SK-N-SH (cell line): Measurements from ENCODE around the gene HAPLN2. TPM values are rescaled to one million over a fixed set of nuclear protein-coding genes. Genes with fewer than 3 reads are reported as not detected.

ENCODE experiments used
- CTCF ChIA-PET: fragments of 300-600, 350-600 bp; formaldehyde crosslinking; extraction: SDS; loops from one replicate; lab custom pipeline; 2021; lab: Yijun Ruan, JAX
- POLR2A ChIA-PET: fragments of 350-600 bp; sonication (Branson Sonifier 250); formaldehyde crosslinking; extraction: SDS; loops from one replicate; lab custom pipeline; 2020; ENCODE audit warnings: antibody characterized with exemption, inconsistent platforms; lab: Yijun Ruan, JAX
- DNase-seq: peaks from one replicate; pipeline ENCODE4 v3.0.0; 2012
- H2AFZ ChIP-seq: fragments of 200-600 bp; sonication (generic); 2 replicates; pipeline ENCODE4 v1.8.1; 2016; ENCODE audit warnings: antibody characterized with exemption, mild to moderate bottlenecking, low read depth
- H3F3A ChIP-seq: fragments of 200-600 bp; sonication (generic); replicated peaks from 2 replicates; pipeline ENCODE3; 2016; ENCODE audit warnings: antibody characterized with exemption, mild to moderate bottlenecking; ENCODE audit not compliant: insufficient read depth
- H3K27ac ChIP-seq, 2 experiments: fragments of 200-500 bp in 1 of 2; fragments of 200-600 bp in 1 of 2; sonication (Bioruptor generic) in 1 of 2; sonication (generic), shearing (Covaris generic) in 1 of 2; 2 replicates each; pipeline versions ENCODE4 v1.5.1 to v1.6.1; 2014 to 2016; ENCODE audit warnings: low read depth in 2 of 2, inconsistent platforms in 1 of 2, low read length in 1 of 2, mild to moderate bottlenecking in 1 of 2, mixed read lengths in 1 of 2
- H3K27me3 ChIP-seq: fragments of 200-600 bp; sonication (generic), shearing (Covaris generic); 2 replicates; pipeline ENCODE4 v1.6.1; 2016; ENCODE audit warnings: mixed run types; ENCODE audit not compliant: insufficient read depth
- H3K36me3 ChIP-seq, 2 experiments: fragments of 200-500 bp in 1 of 2; fragments of 200-600 bp in 1 of 2; sonication (Bioruptor generic) in 1 of 2; sonication (generic) in 1 of 2; replicated peaks in 1 of 2; 2 replicates each; pipeline versions ENCODE3 to v1.5.1; 2014 to 2016; ENCODE audit warnings: low read length in 1 of 2, mild to moderate bottlenecking in 1 of 2; ENCODE audit not compliant: insufficient read depth in 2 of 2, control insufficient read depth in 1 of 2
- H3K4me1 ChIP-seq, 2 experiments: fragments of 200-500 bp in 1 of 2; fragments of 200-600 bp in 1 of 2; sonication (Bioruptor generic) in 1 of 2; sonication (generic), shearing (Covaris generic) in 1 of 2; 2 replicates each; pipeline versions ENCODE4 v1.5.1 to v1.6.1; 2014 to 2016; ENCODE audit warnings: low read depth in 1 of 2, low read length in 1 of 2, mixed run types in 1 of 2; ENCODE audit not compliant: insufficient read depth in 2 of 2, control insufficient read depth in 1 of 2
- H3K4me2 ChIP-seq: fragments of 200-600 bp; sonication (generic), shearing (Covaris generic); 2 replicates; pipeline ENCODE4 v1.6.1; 2017; ENCODE audit warnings: mixed run types
- H3K4me3 ChIP-seq, 2 experiments: fragments of 200-500 bp in 1 of 2; fragments of 200-600 bp in 1 of 2; sonication (Bioruptor generic) in 1 of 2; sonication (generic), shearing (Covaris generic) in 1 of 2; 2 replicates each; pipeline versions ENCODE4 v1.5.1 to v1.8.1; 2014 to 2016; ENCODE audit warnings: low read depth in 2 of 2, inconsistent platforms in 1 of 2, low read length in 1 of 2, mild to moderate bottlenecking in 1 of 2, mixed read lengths in 1 of 2, moderate library complexity in 1 of 2
- H3K79me2 ChIP-seq: fragments of 200-600 bp; sonication (generic); 2 replicates; pipeline ENCODE4 v1.8.1; 2017; ENCODE audit warnings: mild to moderate bottlenecking; ENCODE audit not compliant: insufficient read depth
- H3K9ac ChIP-seq: fragments of 200-600 bp; sonication (generic); 2 replicates; pipeline ENCODE4 v1.6.1; 2017; ENCODE audit warnings: mixed run types
- H3K9me2 ChIP-seq: fragments of 200-600 bp; sonication (generic); 2 replicates; pipeline ENCODE4 v1.6.1; 2017; ENCODE audit warnings: mixed run types
- H3K9me3 ChIP-seq: fragments of 200-600 bp; sonication (generic); 2 replicates; pipeline ENCODE4 v1.6.1; 2017; ENCODE audit warnings: mixed run types, mild to moderate bottlenecking, moderate library complexity
- H4K20me1 ChIP-seq: fragments of 200-600 bp; sonication (generic); 2 replicates; pipeline ENCODE4 v1.6.1; 2017; ENCODE audit warnings: mild to moderate bottlenecking, mixed run types; ENCODE audit not compliant: insufficient read depth
- CTCF ChIP-seq: fragments of 200-600 bp; sonication (generic); IDR thresholded peaks from 2 replicates; pipeline ENCODE4 v1.6.1; 2017; ENCODE audit warnings: antibody characterized with exemption, mild to moderate bottlenecking, moderate library complexity
- EZH2phosphoT487 ChIP-seq: fragments of 200-600 bp; sonication (generic); IDR thresholded peaks from 2 replicates; pipeline ENCODE4 v1.6.1; 2017; ENCODE audit warnings: low read depth, mixed run types, mild to moderate bottlenecking, antibody characterized with exemption, moderate library complexity, borderline replicate concordance
- FOSL2 ChIP-seq: IDR thresholded peaks from 2 replicates; pipeline ENCODE4 v1.4.0; 2012; ENCODE audit warnings: low read depth, mild to moderate bottlenecking, moderate library complexity, borderline replicate concordance
- FOXJ3 ChIP-seq: sonication (generic); formaldehyde crosslinking; IDR thresholded peaks from 2 replicates; pipeline ENCODE4 v1.5.1; 2020; ENCODE audit warnings: mild to moderate bottlenecking, missing genetic modification reagents
- GABPA ChIP-seq: IDR thresholded peaks from 2 replicates; pipeline ENCODE4 v1.4.0; 2012; ENCODE audit warnings: low read depth, mild to moderate bottlenecking
- JUND ChIP-seq: IDR thresholded peaks from 2 replicates; pipeline ENCODE4 v1.4.0; 2012
- MAX ChIP-seq: IDR thresholded peaks from 2 replicates; pipeline ENCODE4 v1.4.0; 2012; ENCODE audit warnings: low read depth
- MEF2A ChIP-seq: IDR thresholded peaks from 2 replicates; pipeline ENCODE4 v1.4.0; 2012; ENCODE audit warnings: low read depth, borderline replicate concordance
- MXI1 ChIP-seq: IDR thresholded peaks from 2 replicates; pipeline ENCODE4 v1.6.1; 2012; ENCODE audit warnings: mild to moderate bottlenecking, low read depth, low read length, improper control_type of control experiment
- NRF1 ChIP-seq: IDR thresholded peaks from 2 replicates; pipeline ENCODE4 v1.6.1; 2012; ENCODE audit warnings: low read depth, mild to moderate bottlenecking, low read length
- POLR2AphosphoS5 ChIP-seq: IDR thresholded peaks from 2 replicates; pipeline ENCODE4 v1.6.1; 2012; ENCODE audit warnings: low read depth, low read length
- RAD21 ChIP-seq: IDR thresholded peaks from 2 replicates; pipeline ENCODE4 v1.6.1; 2012; ENCODE audit warnings: mild to moderate bottlenecking, low read length
- RCOR1 ChIP-seq: fragments of 150-350 bp; IDR thresholded peaks from 2 replicates; pipeline ENCODE4 v1.6.1; 2017; ENCODE audit warnings: antibody characterized with exemption, low read length
- RXRA ChIP-seq: IDR thresholded peaks from 2 replicates; pipeline ENCODE4 v1.4.0; 2012; ENCODE audit warnings: low read depth, mild to moderate bottlenecking, borderline replicate concordance
- SIN3A ChIP-seq: IDR thresholded peaks from 2 replicates; pipeline ENCODE4 v1.6.1; 2012; ENCODE audit warnings: low read depth, mild to moderate bottlenecking, low read length, moderate library complexity, borderline replicate concordance
- TCF12 ChIP-seq: IDR thresholded peaks from 2 replicates; pipeline ENCODE4 v1.4.0; 2012
- USF1 ChIP-seq: IDR thresholded peaks from 2 replicates; pipeline ENCODE4 v1.4.0; 2012; ENCODE audit warnings: low read depth, borderline replicate concordance
- USF2 ChIP-seq: fragments of 150-350 bp; IDR thresholded peaks from 2 replicates; pipeline ENCODE4 v1.6.1; 2017; ENCODE audit warnings: antibody characterized with exemption, low read length, low read depth, borderline replicate concordance
- YY1 ChIP-seq: IDR thresholded peaks from 2 replicates; pipeline ENCODE4 v1.4.0; 2012; ENCODE audit warnings: low read depth, mild to moderate bottlenecking
- WGBS: methylation state at CpG from one replicate; pipeline ENCODE4 v1.1.6; 2017; ENCODE audit warnings: low lambda C conversion rate; 5-methylcytosine and 5-hydroxymethylcytosine counted together
- polyA plus RNA-seq, 3 experiments: library from polyadenylated mRNA; depleted of rRNA; stranded (reverse); fragments of >200 nt; gene quantifications; 2 replicates each; pipeline ENCODE4 v1.2.3, GENCODE V29; 2012

HAPLN2 gene
- polyA plus RNA-seq, 1 of the 3 experiments (the other 2 are of a cell fraction) = 0.20 TPM

- Histone ChIP-seq H3K27ac (peak overlapping the region; percentile 51 to 93), H3K4me1 (peaks cover 0 to 16% of the 10 kb centered on the region in 2 experiments; a peak in 2 of 4 replicates), H3K36me3 (peaks cover 25 to 48% of the 10 kb centered on the region in 2 experiments), H3K9me2 (no peaks in the 10 kb centered on the region), H3K9ac (peak overlapping the region; percentile 83), H3K9me3 (no peaks in the 10 kb centered on the region), H2AFZ (peak overlapping the region; percentile 73), H4K20me1 (no peaks in the 10 kb centered on the region), H3K79me2 (peaks cover 12% of the 10 kb centered on the region; the same call in 1 of the 2 replicates), H3F3A (peaks cover 13% of the 10 kb centered on the region), H3K27me3 (no peaks in the 10 kb centered on the region), H3K4me2 (peak overlapping the region; percentile 96), H3K4me3 (peak overlapping the region; percentile 83 to 86)
- POLR2A ChIA-PET = interaction anchor here (1.1 to 2.8 kb wide), 5 partner anchors 8 to 22 kb away, joined by 3 to 15 read pairs (median 9); partner anchors contain the start of genes GPATCH4 and TTC24
- DNase-seq = no peak
- CTCF ChIA-PET = interaction anchor here (0.7 to 5.6 kb wide), 14 partner anchors 8 to 207 kb away, joined by 3 to 42 read pairs (median 7); partner anchors contain the start of genes GPATCH4 and HAPLN2
- TF ChIP-seq RXRA (no peak), MEF2A (no peak), TCF12 (no peak), RAD21 (no peak), USF1 (no peak), FOSL2 (no peak), MXI1 (no peak), POLR2AphosphoS5 (no peak), MAX (no peak)
- WGBS = 43% methylated on average over 13 of the region's 16 CpGs
These were observed 26.9 kb upstream of the HAPLN2 start for GRCh38 chr1:156592158-156592909.

- no peaks in the 10 kb centered on the region for H4K20me1 ChIP-seq
- WGBS = 75% methylated on average over 7 of the region's 8 CpGs
- H3K9me3 ChIP-seq = no peaks in the 10 kb centered on the region
- peak overlapping the region in 1 of 2 experiments; percentile 83; a peak in 1 of 4 replicates for H3K4me3 ChIP-seq
- no peaks in the 10 kb centered on the region for H3K27me3 ChIP-seq
- no peak overlapping the region for H2AFZ ChIP-seq
- H3K36me3 ChIP-seq = peaks cover 31 to 55% of the 10 kb centered on the region in 2 experiments
- POLR2A ChIA-PET = interaction anchor here (1.1 to 2.8 kb wide), 2 partner anchors 9 to 21 kb away, joined by 3 to 15 read pairs; partner anchors contain the start of gene GPATCH4
- peaks cover 13% of the 10 kb centered on the region for H3F3A ChIP-seq
- TF ChIP-seq POLR2AphosphoS5 (peak; percentile 8), EZH2phosphoT487 (no peak), YY1 (no peak), JUND (0 out of 2 replicates have a peak, but pooled peaks have one; percentile 9), RCOR1 (peak; percentile 24; the same call in 1 of the 2 replicates), FOXJ3 (CRISPR knock-in tag) (no peak), GABPA (no peak), MEF2A (no peak), NRF1 (no peak), USF2 (no peak), RAD21 (no peak), SIN3A (no peak), CTCF (no peak)
- TF ChIP-seq, all 33 proteins: peak for 3
- H3K27ac ChIP-seq = peak overlapping the region; percentile 7 to 51; a peak in 1 of 4 replicates
- no peaks in the 10 kb centered on the region for H3K9me2 ChIP-seq
- CTCF ChIA-PET = interaction anchor here (0.7 to 5.6 kb wide), 13 partner anchors 9 to 207 kb away, joined by 3 to 42 read pairs (median 4); partner anchors contain the start of genes BCAN and GPATCH4
- peaks cover 0 to 16% of the 10 kb centered on the region in 2 experiments; a peak in 2 of 4 replicates for H3K4me1 ChIP-seq
- peak overlapping the region; percentile 96 for H3K4me2 ChIP-seq
- H3K79me2 ChIP-seq = peaks cover 12% of the 10 kb centered on the region; the same call in 1 of the 2 replicates
- DNase-seq = no peak
- H3K9ac ChIP-seq = no peak overlapping the region
These were observed 26.1 kb upstream of the HAPLN2 start for GRCh38 chr1:156592910-156593660.
